ENCODE measurements around the gene PRKAG1.

Gene PRKAG1

DNA sequence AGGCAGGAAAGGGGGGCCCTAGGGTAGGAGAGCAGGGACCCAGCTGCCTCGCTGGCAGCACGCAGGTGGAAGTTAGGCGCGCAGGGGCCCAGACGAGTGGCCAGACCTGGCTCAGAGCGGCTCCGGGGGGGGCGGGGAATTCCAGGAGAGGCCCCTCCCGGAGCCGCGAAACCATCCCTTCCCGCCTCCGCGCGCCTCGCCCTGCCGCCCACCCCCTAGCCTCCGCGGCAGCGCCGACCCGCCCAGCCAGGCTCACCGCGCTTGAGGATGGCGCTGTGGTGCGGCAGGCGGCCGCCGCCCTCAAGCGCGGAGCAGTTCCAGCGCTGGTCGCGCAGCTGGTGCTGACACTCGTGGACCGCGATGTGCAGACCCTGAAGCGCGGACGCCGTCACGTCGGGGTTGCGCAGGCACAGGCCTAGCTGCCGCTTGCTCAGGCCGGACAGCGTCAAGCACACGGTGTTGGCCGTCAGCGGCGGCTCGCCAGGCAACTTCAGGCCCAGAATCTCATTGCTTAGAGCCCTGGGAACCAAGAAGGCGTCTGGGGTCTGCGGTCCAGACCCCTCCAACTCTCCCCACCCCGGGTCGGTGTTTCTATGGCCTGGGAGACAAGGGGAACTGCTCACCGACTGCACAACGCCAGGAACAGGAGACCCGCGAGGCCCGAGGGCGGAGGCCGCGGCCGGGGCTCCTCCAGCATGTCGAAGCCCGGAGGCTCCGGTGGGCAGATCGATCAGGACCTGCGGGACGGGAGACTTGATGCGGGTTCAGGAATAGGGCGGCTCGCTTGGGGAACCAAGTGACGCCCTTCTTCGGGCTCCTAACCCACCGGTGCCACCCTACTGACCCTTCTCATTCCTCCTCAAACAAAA lies 48.5 kb downstream of the PRKAG1 start:
- no peak for DNase-seq (ENCODE audit: extremely low read depth in 1 of 2, low read depth in 1 of 2)

DNA sequence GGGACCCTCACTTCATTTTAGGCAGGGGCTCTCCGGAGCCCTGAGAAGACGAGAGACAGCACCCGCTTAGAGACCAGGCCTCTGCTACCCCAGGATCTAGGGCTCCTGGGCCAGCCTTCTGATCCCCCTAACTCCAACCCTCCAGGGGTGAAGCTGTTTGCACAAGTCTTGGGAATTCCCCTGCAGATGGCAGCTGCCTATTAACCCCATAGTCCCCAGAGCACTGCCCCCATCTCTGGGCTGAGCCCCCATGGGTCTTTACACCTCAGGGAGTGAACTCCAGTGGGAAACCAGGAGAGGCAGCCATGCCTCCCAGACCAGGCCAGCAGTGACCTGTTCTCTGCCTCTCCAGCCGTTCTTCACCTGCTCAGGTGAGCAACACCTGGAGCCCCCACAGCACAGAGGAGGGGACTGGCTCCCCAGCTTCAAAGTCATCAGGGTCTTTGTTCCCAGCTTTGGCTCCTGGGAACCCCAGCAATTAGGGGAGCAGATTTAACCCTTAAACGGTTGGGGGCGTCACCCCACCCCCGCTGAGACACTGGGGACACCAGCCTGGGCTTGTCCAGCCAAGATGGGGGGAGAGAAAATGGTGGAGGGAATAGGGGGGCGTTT lies 49.3 kb downstream of the PRKAG1 start:
- DNase-seq (ENCODE audit: extremely low read depth in 1 of 2, low read depth in 1 of 2): no peak

DNA sequence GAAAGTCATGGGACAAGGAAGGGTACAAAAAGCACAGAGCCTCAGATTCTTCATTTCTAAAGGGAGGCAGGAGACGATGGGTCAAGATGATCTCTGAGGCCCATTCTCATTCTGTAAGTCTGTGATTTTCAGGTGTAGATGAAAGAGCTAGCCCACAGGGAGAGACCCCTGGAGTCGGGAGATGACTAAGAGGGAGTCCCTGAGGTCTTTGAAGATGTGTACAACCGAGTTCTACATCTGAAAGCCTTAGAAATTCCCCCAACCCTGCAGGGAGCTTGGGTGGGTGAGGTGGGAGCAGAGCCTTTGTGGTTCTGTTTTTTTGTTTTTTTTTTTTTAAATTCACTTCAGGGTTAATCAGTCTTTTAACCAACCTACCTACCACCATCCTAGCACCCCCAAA lies 50.1 kb downstream of the PRKAG1 start:
- no peak for DNase-seq (ENCODE audit: extremely low read depth in 1 of 2, low read depth in 1 of 2)

DNA sequence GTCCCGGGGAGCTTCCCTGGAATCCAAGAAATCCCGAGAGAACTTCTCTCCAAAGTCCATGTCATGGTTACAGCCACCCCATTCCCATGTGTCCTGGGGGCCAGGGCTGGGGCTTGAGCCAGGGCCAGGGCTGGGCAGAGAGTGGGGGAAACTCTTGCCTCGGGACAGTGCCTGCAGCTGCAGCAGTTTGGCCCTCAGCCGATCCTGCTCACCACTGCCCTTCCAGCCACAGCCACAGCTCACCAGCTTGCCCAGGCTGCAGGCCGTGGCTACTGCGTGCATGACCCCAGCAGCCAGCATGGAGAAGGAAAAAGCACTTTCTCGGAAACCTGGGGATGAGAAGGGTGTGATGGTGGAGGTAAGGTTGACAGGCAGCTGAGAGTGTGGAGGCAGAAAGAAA lies 50.6 kb downstream of the PRKAG1 start:
- DNase-seq (ENCODE audit: extremely low read depth in 1 of 2, low read depth in 1 of 2): no peak

DNA sequence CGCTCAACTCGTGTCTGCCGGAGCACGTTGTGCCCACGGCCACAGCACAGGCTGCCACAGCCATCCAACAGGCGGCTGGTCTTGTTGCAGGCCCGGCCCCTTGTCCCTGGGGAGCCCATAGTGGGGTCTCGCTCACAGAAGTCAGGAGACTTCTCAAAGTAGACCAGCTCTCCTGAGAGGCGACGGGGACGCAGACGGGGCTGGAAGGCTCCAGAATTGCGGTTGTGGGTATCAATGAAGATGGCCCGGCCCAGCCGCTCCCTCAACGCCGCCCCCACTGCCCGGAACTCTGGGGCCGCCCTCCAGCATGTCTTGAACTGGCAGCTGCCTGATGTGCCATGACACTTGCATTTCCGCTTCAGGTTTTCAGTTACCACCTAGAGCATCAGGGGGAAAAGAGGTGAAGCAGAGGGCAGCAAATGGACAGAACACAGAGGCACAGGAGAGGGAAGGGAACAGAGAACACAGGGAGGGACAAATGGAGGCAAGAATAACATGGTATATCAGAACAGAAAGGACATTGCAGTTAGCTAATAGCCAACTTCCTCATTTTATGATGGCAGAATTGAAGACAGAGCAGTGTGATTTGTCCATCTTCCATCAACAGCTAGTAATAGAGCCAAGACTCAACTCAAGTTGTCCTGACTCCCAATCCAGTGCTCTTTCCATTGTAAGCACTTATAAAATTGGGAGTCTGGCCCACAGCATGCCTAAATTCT lies 52.2 kb downstream of the PRKAG1 start:
- no peak for DNase-seq (ENCODE audit: extremely low read depth in 1 of 2, low read depth in 1 of 2)

DNA sequence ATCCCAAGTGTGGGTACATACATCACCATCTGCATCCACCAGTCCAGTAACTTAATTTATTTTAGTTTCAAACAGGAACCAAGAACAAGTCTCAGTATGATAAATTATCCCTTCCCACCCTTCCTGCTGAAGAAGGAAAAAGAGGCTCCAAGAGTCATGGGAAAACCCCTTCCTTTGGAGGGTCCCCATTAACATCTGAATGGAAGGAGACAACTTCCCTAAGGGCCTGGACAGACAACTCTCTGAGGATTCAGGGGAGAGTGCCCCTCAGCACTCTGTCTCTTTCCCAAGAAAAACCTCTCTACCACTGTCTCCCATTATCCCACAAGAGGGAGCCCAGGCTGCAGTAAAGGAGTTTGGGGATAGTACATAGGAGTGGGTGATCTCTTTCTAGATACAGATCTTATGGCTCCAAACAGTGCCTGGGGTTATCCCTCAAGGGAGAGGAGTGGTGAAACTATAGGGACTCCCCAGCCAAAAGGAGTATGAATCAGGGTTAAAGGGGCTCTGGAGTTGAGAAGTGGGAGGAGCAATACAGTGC lies 53.2 kb downstream of the PRKAG1 start:
- DNase-seq (ENCODE audit: extremely low read depth in 1 of 2, low read depth in 1 of 2): no peak

DNA sequence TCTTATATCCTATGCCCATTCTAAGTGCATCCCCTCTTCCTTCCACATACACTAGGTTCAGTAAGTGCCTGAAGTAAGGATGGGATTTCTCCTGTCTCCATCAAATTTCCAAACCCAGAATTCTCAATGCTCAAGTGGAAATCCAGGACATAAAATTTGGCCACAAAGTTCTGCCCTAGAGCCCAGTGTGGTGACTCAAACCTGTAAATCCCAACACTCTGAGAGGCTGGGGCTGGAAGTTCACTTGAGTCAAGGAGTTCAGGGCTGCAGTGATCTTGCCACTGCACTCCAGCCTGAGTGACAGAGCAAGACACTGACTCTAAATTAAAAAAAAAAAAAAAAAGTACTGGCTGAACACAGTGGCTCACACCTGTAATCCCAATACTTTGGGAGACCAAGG lies 56.8 kb downstream of the PRKAG1 start:
- DNase-seq (ENCODE audit: extremely low read depth in 1 of 2, low read depth in 1 of 2): no peak

DNA sequence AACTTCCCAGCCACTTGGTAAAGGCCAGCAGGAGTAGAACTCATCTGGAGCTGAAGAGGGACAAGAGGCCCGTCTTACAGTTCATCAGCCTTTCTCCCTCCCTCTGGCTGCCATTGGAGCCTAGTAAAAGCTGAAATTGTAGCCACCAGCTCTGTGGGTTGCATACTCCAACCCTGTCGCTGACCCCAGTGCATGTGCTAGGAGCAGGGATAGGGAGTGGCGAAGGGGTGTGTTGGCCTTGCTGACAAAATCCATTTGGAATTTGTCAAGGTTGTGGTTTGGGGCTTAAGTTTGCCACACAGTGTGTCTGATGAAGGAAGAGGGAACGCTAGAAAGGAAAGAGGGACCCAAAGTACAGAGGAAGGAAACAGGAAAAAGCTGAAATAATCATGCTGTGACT lies 57.2 kb downstream of the PRKAG1 start:
- DNase-seq (ENCODE audit: extremely low read depth in 1 of 2, low read depth in 1 of 2): no peak

DNA sequence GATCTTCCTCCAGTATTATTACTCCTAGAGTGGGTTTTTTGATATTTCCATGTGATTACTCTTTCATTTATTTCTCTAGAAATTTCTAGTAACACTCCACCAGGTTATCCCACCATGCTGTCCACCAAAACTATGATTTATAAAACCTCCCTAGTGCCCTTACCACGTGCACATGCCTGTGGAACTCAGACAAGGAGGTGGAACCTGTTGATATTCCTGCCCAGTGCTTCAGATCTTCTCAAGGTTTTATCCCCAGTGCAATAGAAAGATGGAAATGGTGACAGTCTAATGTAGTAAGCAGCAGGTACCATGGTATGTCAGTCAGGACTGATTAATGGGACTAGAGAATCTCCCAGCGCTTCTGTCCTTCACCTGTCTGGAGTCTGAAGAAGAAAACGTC lies 57.7 kb downstream of the PRKAG1 start:
- no peak for DNase-seq (ENCODE audit: extremely low read depth in 1 of 2, low read depth in 1 of 2)

DNA sequence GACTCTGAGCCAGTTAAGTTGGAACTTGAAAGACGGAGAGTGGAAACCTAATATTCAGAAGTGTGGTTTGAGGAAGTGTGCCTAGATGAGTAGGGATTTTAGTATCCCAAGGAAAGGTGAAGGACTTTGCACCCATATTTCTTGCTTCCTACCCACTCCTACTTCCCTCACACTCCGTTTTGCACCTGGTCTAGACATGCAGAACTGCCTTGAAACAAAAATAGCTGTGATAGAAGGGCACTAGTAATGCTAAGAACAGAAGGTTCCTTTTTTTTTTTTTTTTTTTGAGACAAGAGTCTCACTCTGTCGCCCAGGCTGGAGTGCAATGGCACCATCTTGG lies 60.6 kb downstream of the PRKAG1 start:
- DNase-seq (ENCODE audit: extremely low read depth in 1 of 2, low read depth in 1 of 2): no peak

DNA sequence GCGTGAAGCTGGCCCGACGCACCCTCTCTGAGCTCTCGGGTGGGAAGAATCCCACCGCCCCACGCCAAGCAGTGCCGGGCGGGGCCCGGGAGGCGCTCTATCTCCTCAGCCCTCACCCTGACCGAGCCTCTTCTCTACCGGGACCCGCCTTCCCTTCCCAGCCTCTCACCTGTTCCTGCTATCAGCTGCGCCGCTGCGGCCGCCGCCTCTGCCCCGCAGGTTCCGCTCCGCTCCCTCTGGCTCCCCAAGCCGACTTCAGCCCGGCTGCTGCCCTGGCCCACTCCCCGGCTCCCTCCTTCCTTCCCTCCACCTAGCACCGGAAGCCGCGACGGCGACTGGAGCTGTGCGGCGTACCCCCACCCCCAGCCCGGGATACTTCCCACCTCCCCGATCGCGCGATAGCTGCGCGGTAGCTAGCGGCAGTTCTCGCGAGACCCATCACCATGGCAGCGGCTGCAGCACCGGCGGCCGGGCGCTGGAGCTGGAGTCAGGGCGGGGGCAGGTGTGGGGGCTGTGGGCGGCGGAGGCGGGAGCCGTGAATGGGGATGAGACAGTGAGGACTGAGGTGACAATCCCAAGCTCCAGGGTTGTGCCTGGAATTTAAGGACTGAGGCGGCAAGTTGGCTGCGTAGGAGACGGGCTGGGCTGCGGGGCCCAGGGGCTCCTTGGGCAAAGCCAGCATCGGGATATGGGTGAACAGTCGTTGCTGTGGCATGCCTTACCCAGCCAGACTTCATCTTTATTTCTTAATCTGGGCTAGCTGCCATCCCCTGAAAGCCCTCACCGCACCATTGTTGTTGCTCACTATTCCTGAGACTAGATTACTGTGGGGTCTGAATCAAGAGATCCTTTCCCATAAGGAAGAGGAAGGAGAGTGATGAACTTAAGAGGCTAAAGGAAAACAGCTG lies 61.2 kb downstream of the PRKAG1 start, which contains the start of gene ARF3:
ARF3 (minus strand) TSS at position 347 of the 908 bp plus-strand sequence. CDS start 16,392 bp downstream, outside the sequence.
- peak; percentile 76 to 87 for DNase-seq (ENCODE audit: extremely low read depth in 1 of 2, low read depth in 1 of 2)

DNA sequence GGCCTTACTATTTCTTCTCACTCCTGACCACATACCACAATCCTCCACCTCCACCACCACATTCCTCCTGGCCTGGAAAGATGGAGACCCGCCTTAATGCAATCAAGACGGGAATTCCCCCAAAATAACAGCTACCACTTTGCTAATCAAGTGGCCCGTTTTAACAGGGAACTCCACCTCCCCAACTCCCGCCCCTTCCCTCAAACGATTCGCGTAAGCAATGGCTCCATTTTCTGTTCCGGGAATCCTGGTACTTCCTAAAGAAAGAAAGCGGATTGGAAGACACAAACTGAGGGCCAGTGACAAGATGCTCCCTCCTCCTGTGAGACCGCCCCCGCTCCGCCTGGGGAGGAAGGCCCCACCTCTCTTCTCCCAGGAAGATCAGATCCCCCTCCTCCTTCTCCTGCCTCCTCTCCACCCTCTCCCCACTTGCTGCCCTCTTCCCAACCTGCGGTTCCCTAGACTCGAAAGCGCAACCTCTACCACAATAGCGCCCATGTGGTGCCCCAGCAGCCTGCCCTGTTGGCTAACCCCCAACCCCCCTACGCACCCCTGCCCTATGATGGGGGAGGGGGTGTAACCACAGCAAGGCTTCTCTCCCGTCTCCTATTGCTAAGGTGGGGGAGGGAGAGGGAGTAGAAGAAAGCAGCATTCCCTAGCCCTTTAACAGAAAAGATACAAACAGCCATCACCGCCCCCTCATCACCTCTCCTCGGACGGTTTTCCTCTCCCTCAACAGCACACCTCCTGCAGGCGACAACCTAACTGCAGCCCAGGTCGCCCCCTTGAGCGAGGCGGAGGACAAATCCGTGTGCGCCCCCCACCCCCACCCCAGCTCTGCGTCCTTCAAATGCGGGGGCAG lies 62.1 kb downstream of the PRKAG1 start:
- no peak for DNase-seq (ENCODE audit: extremely low read depth in 1 of 2, low read depth in 1 of 2)

DNA sequence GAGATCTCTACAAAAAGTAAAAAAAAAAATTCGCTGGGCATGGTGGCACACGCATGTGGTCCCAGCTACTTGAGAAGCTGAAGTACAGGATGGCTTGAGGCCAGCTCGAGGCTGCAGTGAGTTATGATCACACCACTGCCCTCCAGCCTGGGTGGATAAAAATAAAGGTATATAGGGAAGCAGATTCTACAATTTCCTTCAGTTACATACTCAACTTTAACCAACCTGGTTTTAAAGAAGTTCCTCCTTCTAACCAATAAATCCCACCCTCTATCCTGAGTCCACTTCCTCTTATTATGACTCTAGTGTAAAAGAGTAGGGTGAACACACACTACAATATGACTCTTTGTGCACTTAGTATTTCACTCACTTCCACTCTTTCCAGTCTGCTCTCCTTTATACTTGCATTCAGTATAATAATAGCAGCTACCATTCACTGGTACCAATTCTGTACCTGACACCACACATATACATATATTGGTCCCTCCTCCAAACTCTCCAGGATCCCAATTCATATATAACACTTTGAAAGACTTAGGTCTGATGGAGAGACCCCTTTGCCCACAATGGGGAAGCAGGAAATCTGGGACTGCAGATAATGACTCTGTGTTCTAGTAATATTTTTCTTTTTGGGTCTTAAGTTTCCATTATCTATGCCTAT lies 63.6 kb downstream of the PRKAG1 start:
- no peak for DNase-seq (ENCODE audit: extremely low read depth in 1 of 2, low read depth in 1 of 2)

DNA sequence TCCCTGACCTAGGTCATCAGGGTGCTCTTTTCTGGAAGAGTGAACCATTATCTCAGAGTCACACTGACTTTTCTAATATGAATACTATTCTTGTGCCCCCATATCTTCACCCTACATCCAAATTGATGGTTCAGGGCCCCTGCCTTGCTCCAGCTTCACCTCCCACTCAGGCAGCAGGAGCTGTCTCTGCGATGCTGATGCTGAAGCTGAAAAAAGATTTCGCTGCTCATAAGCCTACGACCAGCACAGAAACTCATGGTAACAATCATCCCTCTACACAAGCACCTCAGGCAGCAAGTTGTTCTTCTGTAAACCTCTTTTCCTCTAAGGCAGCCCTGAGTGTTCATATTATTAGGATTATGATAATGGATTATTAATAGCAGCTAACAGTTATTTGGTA lies 64.5 kb downstream of the PRKAG1 start:
- DNase-seq (ENCODE audit: extremely low read depth in 1 of 2, low read depth in 1 of 2): no peak

DNA sequence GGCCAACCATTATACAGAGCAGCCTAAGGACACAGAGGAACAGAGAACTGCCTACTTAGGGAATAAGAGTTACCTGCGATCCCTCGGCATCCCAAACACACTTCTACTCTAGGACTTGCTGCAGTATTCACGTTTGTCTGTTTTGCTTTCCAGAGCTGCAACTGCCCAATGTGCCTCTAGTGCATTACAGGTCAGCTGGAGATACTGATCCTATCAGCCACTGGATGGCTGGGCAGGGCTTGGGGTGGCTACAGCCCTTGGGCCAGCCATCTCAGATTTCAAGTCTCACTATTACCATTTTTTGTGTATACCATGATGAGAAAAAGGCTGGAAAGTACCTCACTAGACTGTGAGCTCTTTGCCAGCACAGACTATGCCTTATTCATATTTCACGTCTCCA lies 65.9 kb downstream of the PRKAG1 start:
- no peak for DNase-seq (ENCODE audit: extremely low read depth in 1 of 2, low read depth in 1 of 2)
